Subcutaneous abdominal adipose tissue (tissue), 5 donors: ENCODE results near the gene SVOPL.
"Not testable (repeated sequence)": the region's sequence is repeated elsewhere in the genome, so short reads cannot be mapped to it uniquely, and the experiment has no call there.

Source experiments
- H3K27ac ChIP-seq: one replicate; pipeline ENCODE4 v1.7.0; 2013; ENCODE audit warnings: low read depth, mild to moderate bottlenecking, inconsistent platforms, low read length, moderate library complexity
- H3K27me3 ChIP-seq, 5 donors: one replicate each; pipeline ENCODE4 v1.7.0; 2013; ENCODE audit warnings: low read length in 5 of 5, inconsistent platforms in 1 of 5; ENCODE audit not compliant: control insufficient read depth in 5 of 5, insufficient read depth in 4 of 5
- H3K36me3 ChIP-seq, 5 donors: one replicate each; pipeline ENCODE4 v1.7.0; 2013; ENCODE audit warnings: low read length in 5 of 5; ENCODE audit not compliant: control insufficient read depth in 5 of 5, insufficient read depth in 5 of 5
- H3K4me1 ChIP-seq, 5 donors: one replicate each; pipeline ENCODE4 v1.7.0; 2013; ENCODE audit warnings: low read length in 5 of 5, mild to moderate bottlenecking in 3 of 5, moderate library complexity in 1 of 5; ENCODE audit not compliant: control insufficient read depth in 5 of 5, insufficient read depth in 5 of 5
- H3K4me3 ChIP-seq, 5 donors: one replicate each; pipeline ENCODE4 v1.7.0; 2013; ENCODE audit warnings: low read length in 5 of 5, low read depth in 1 of 5
- H3K9ac ChIP-seq, 5 donors: one replicate each; pipeline ENCODE4 v1.7.0; 2013; ENCODE audit warnings: low read length in 5 of 5, mild to moderate bottlenecking in 4 of 5, moderate library complexity in 3 of 5
- H3K9me3 ChIP-seq, 5 donors: one replicate each; pipeline ENCODE4 v1.7.0; 2013; ENCODE audit warnings: low read length in 5 of 5; ENCODE audit not compliant: control insufficient read depth in 5 of 5
- donor health status: healthy.
- donor health status: healthy.
- donor health status: healthy.
- donor health status: healthy.
- donor health status: healthy.

SVOPL gene

DNA sequence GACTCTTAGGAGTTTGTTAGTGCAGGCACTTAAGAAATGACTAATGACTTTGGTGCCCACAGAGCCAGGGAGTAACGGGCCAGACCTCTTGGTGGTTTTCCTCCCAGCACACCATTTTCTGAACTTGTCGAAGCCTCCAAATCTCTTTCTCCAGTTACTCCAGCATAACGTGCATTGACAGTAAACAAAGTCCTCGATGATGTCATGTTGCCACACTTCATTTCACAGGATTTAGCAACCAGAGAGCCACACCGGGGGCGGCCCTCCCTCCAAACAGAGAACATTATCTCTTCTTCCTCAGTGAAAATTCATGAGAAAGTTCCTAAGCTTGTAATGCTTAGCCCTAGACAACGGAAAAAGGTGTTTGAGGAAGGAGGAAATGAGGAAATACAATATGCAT lies 4.0 kb upstream of the SVOPL start:
- Histone ChIP-seq H3K9me3 (no peaks in the 10 kb centered on the region), H3K4me3 (no peak overlapping the region), H3K9ac (no peak overlapping the region), H3K36me3 (no peaks in the 10 kb centered on the region), H3K27ac (no peak overlapping the region), H3K4me1 (no peaks in the 10 kb centered on the region), H3K27me3 (no peaks in the 10 kb centered on the region)

DNA sequence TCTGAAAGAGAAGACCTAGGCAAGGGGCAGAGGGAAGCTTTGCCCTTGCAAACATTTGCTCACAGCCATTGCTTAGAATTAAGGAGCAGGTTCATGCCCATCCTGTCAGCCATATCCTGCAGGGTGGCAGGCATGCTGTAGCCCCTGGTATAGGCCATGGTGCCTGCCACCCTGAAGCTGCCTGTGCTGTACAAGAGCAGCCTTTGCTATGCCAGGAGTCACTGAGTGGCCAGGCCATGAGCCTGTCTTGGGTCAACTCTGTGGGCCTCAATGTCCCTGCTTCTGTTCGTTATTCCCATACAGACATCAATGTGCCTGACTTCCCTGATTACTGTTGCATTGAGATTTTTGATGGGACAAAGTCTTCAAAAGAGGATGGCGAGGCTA lies 368 bp upstream of the SVOPL start:
- H3K27ac ChIP-seq, result no peak overlapping the region
- no peaks in the 10 kb centered on the region for H3K4me1 ChIP-seq
- no peaks in the 10 kb centered on the region for H3K36me3 ChIP-seq

DNA sequence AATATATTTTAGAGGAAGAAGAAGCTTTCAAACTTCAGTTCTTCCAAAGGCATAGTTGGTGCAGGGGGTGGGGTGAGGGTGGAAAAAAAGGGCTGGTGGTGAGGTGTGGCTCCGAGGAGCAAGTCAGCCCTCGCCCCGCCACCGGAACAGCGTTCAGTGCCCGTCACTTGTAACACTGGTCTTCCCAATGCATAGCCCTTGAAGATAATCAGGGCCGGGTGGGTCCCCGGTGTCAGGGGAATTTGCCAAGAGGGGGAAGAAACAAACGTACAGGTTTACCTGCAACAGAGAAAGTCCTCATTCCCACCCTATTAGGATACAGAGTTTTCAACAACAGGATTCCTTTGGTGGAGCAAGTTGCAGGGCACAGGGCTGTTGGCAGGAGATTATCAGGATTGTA lies 1.5 kb downstream of the SVOPL start:
- no peaks in the 10 kb centered on the region for H3K36me3 ChIP-seq
- no peaks in the 10 kb centered on the region for H3K27me3 ChIP-seq
- H3K9ac ChIP-seq, result no peak overlapping the region
- no peaks in the 10 kb centered on the region for H3K4me1 ChIP-seq
- no peak overlapping the region for H3K27ac ChIP-seq
- no peak overlapping the region for H3K4me3 ChIP-seq
- H3K9me3 ChIP-seq, result peaks cover 0 to 3% (median 0%) of the 10 kb centered on the region in 5 donors

More for the DNA sequence above, 368 bp upstream of the SVOPL start:
- Histone ChIP-seq H3K9me3 (peaks cover 0 to 3% (median 0%) of the 10 kb centered on the region in 5 donors), H3K27me3 (no peaks in the 10 kb centered on the region), H3K9ac (no peak overlapping the region), H3K4me3 (no peak overlapping the region)

DNA sequence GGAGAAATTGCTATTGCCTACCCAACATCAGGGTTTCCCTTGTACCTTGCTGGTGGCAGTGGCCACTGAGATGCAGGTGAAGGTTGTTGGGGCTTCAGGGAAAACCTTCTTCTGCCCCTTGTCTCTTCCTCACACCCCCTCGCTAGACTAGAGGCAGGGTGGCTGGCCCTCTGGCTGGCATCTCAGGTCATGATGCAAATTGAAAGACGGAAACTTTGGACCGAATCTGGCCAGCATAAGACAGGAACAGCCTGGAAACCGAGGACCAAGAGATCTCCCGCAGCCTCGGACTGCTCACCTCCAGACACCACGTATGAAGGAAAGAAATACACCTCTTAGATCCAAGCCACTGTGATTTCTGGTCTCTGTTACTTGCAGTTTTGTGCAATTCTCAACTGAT lies 2.9 kb downstream of the SVOPL start:
- Histone ChIP-seq H3K9me3 (peaks cover 0 to 3% (median 0%) of the 10 kb centered on the region in 5 donors), H3K9ac (no peak overlapping the region)

DNA sequence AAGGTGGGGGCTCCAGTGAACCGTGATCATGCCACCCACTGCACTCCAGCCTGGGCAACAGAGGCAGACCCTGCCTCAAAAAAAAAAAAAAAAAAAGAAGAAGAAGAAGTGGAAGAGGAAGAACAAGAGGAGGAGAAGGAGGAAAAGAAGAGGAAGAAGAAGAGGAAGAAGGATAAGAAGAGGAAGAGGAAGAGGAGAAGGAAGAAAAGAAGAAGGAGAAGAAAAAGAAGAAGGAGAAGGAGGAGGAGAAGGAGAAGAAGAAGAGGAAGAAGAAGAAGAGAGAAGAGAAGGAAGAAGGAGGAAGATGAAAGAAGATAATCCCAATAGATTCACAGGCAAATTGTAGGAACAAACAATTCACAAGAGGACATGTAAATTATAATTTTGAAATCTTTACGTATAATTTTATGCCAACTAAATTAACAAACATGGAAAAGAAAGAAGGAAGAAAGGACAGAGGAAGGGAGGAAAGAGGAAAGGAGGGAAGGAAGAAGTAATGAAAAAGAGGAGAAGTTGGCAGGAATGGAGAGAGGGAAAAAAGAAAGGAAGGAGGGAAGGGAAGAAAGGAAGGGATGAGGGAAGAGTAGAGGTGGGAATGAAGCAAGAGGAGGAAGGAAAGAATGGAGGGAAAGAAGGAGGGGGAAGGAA lies 3.5 kb downstream of the SVOPL start:
- H3K4me3 ChIP-seq, result no peak overlapping the region
- H3K27ac ChIP-seq, result no peak overlapping the region
- no peak overlapping the region for H3K9ac ChIP-seq
- peaks cover 0 to 3% (median 0%) of the 10 kb centered on the region in 5 donors for H3K9me3 ChIP-seq
- H3K36me3 ChIP-seq, result no peaks in the 10 kb centered on the region
- no peaks in the 10 kb centered on the region for H3K27me3 ChIP-seq
- no peaks in the 10 kb centered on the region for H3K4me1 ChIP-seq

More for the DNA sequence above, 2.9 kb downstream of the SVOPL start:
- Histone ChIP-seq H3K4me1 (no peaks in the 10 kb centered on the region), H3K27me3 (no peaks in the 10 kb centered on the region), H3K36me3 (no peaks in the 10 kb centered on the region), H3K27ac (no peak overlapping the region), H3K4me3 (no peak overlapping the region)

DNA sequence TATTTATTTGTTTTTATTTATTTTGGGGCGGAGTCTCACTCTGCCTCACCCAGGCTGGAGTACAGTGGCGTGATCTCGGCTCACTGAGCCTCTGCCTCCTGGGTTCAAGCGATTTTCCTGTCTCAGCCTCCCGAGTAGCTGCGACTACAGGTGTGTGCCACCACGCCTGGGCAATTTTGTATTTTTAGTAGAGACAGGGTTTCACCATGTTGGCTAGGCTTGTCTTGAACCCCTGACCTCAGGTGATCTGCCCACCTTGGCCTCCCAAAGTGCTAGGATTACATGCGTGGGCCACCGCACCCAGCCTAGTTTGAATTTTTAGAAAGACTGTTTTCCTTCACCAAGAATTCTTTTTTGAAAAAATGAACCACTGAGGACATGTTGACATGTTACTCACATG lies 5.4 kb downstream of the SVOPL start:
- H3K4me1 ChIP-seq, H3K9ac ChIP-seq, H3K27ac ChIP-seq, H3K4me3 ChIP-seq, H3K9me3 ChIP-seq, H3K27me3 ChIP-seq, H3K36me3 ChIP-seq: not testable (repeated sequence)

DNA sequence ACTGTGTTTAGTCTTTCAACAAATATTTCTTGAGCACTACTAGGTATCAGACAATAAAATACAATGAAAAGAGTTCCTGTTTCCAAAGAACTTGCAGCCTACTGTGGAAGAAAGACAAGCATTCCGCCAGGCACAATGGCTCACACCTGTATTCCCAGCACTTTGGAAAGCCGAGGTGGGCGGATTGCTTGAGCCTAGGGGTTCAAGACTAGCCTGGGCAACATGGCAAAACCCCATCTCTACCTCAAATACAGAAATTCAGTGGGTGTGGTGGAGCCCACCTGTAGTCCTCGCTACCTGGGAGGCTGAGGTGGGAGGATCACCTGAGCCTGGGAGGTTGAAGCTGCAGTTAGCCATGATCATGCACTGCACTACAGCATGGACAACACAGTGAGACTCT lies 6.1 kb downstream of the SVOPL start:
- peaks cover 0 to 3% (median 0%) of the 10 kb centered on the region in 5 donors for H3K9me3 ChIP-seq
- H3K27me3 ChIP-seq, result no peaks in the 10 kb centered on the region
- no peaks in the 10 kb centered on the region for H3K4me1 ChIP-seq
- no peak overlapping the region for H3K4me3 ChIP-seq
- no peak overlapping the region for H3K27ac ChIP-seq
- no peaks in the 10 kb centered on the region for H3K36me3 ChIP-seq
- no peak overlapping the region for H3K9ac ChIP-seq

DNA sequence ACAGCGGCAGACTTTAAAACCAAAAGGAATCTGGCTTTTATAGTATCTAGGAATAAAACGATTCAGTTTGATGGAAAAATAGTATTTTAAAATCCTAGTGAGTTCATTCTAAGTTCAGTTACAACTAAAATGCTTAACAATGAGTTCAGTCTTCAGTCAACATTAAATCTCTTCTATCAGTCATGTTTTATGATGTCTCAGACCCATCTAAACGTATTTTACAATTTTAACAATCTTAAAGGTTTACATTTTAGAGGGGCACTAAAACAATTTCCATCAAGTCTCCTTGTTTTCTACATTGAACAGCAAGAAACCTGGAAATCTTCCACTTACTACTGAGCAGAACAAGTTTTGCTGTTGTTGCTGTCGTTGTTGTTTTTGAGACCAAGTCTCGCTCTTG lies 10.0 kb downstream of the SVOPL start:
- Histone ChIP-seq H3K4me1 (no peaks in the 10 kb centered on the region), H3K4me3 (no peak overlapping the region), H3K36me3 (no peaks in the 10 kb centered on the region), H3K27me3 (no peaks in the 10 kb centered on the region), H3K9me3 (no peaks in the 10 kb centered on the region), H3K27ac (no peak overlapping the region), H3K9ac (no peak overlapping the region)

DNA sequence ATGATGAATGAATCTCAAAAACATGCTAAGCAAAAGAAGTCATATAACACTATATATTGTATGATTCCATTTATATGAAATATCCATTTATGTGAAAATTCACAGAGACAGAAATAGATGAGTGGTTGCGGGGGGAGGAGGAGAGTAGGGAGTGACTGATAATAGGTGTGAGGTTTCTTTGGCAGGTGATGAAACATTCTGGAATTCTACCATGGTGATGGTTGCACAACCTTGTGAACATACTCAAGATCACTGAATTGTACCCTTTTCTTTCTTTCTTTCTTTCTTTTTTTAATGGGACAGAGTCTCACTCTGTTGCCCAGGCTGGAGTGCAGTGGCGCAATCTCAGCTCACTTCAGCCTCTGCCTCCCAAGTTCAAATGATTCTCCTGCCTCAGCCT lies 10.7 kb downstream of the SVOPL start:
- Histone ChIP-seq H3K4me1 (no peaks in the 10 kb centered on the region), H3K4me3 (no peak overlapping the region), H3K9ac (no peak overlapping the region), H3K27ac (no peak overlapping the region), H3K9me3 (no peaks in the 10 kb centered on the region), H3K36me3 (no peaks in the 10 kb centered on the region), H3K27me3 (no peaks in the 10 kb centered on the region)

DNA sequence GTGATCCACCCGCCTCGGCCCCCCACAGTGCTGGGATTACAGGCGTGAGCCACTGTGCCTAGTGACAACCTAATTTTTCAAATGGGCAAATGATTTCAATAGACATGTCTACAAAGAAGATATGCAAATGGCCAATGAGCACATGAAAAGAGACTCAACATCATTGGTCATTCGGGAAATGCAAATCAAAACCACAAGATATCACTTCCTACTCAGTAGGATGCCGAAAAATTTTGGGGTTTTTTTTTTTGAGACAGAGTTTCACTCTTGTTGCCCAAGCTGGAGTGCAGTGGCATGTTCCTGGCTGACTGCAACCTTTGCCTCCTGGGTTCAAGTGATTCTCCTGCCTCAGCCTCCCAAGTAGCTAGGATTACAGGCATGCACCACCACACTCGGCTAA lies 13.1 kb downstream of the SVOPL start:
- H3K27ac ChIP-seq, H3K4me1 ChIP-seq, H3K4me3 ChIP-seq, H3K27me3 ChIP-seq, H3K9me3 ChIP-seq, H3K9ac ChIP-seq, H3K36me3 ChIP-seq: not testable (repeated sequence)

DNA sequence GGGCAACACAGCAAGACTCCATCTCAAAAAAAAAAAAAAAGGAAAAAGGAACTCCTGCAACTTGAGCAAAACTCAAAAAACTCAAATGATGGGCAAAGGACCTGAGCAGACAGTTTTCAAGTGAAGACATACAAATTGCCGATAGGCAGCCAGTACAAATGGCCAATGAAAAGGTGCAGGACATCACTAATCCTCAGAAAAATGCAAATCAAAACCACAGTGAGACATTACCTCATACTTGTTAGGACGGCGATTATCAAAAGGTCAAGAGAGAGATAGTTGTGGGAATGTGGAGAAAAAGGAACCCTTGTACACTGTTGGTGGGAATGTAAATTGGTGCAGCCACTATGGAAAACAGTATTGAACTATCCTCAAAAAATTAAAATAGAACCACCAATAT lies 16.8 kb downstream of the SVOPL start:
- no peak overlapping the region for H3K9ac ChIP-seq
- no peaks in the 10 kb centered on the region for H3K9me3 ChIP-seq
- no peaks in the 10 kb centered on the region for H3K27me3 ChIP-seq
- no peak overlapping the region for H3K27ac ChIP-seq
- no peaks in the 10 kb centered on the region for H3K36me3 ChIP-seq
- H3K4me1 ChIP-seq, result no peaks in the 10 kb centered on the region
- H3K4me3 ChIP-seq, result no peak overlapping the region
